ENCODE data around the gene EFNB3.

The EFNB3 gene

GRCh38 chr17:7703584-7704479, 1.2 kb upstream of the EFNB3 start:
- peak; percentile 60 for ATAC-seq
- TF ChIP-seq CSRNP3 (CRISPR knock-in tag; IDR thresholded peaks at IDR 0.05) = no peak
- peak; percentile 47; the same call in 1 of the 2 replicates for TF ChIP-seq TCF4 (CRISPR knock-in tag; IDR thresholded peaks at IDR 0.05; ENCODE audit: borderline replicate concordance)

- TF ChIP-seq POU6F1 (CRISPR knock-in tag; IDR thresholded peaks at IDR 0.05; ENCODE audit: borderline replicate concordance, low read depth) (no peak), CSRNP3 (CRISPR knock-in tag; IDR thresholded peaks at IDR 0.05) (no peak), ZNF565 (CRISPR knock-in tag; conservative IDR thresholded peaks at IDR 0.05; ENCODE audit: low read depth) (no peak), ZNF8 (CRISPR knock-in tag; IDR thresholded peaks at IDR 0.05) (no peak), SNAI2 (CRISPR knock-in tag; IDR thresholded peaks at IDR 0.05) (no peak), ZNF70 (CRISPR knock-in tag; IDR thresholded peaks at IDR 0.05) (no peak), ESRRG (CRISPR knock-in tag; IDR thresholded peaks at IDR 0.05) (no peak)
- TF ChIP-seq, protein P1, sequence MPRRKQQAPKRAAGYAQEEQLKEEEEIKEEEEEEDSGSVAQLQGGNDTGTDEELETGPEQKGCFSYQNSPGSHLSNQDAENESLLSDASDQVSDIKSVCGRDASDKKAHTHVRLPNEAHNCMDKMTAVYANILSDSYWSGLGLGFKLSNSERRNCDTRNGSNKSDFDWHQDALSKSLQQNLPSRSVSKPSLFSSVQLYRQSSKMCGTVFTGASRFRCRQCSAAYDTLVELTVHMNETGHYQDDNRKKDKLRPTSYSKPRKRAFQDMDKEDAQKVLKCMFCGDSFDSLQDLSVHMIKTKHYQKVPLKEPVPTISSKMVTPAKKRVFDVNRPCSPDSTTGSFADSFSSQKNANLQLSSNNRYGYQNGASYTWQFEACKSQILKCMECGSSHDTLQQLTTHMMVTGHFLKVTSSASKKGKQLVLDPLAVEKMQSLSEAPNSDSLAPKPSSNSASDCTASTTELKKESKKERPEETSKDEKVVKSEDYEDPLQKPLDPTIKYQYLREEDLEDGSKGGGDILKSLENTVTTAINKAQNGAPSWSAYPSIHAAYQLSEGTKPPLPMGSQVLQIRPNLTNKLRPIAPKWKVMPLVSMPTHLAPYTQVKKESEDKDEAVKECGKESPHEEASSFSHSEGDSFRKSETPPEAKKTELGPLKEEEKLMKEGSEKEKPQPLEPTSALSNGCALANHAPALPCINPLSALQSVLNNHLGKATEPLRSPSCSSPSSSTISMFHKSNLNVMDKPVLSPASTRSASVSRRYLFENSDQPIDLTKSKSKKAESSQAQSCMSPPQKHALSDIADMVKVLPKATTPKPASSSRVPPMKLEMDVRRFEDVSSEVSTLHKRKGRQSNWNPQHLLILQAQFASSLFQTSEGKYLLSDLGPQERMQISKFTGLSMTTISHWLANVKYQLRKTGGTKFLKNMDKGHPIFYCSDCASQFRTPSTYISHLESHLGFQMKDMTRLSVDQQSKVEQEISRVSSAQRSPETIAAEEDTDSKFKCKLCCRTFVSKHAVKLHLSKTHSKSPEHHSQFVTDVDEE (CRISPR knock-in tag; IDR thresholded peaks at IDR 0.05) = no peak
- peak; percentile 40 for ATAC-seq
Observed at GRCh38 chr17:7705269-7706255, 560 bp downstream of the EFNB3 start.

DNA sequence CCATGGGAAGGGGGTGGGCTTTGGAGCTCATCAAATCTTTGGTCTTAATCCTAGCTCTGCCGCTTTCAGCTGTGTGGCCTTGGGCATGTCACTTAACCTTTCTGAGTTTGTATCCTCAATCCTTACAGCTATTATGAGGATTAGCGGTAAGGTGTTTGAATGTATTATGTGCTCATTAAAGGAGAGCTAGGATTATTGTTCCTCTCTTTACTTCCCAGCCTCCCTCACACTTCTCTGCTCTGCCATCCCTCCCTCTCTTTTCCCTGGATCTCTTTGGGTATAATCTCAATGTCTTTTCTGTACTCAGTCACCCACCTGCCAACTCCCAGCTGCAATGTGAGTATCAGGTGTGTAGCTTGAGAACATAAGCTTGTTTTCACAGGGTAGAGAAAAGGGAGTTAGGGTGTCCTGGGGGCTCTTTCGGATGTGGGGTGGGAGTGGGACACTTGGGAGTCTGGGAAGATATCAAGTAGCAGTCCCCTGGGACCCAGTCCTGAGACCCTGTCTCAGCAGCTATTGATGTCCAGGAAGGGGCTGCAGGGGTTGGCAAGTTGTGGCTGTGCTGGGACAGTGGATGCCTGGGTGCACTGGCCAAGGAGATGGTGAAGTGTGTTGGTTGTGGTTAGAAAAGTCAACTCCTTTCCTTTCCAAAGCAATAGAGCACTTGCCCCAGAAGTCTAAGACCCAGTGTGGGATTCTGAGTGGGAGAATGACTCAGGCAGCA, 1.8 kb downstream of the EFNB3 start:
- ATAC-seq = no peak
- no peak for TF ChIP-seq ZNF70 (CRISPR knock-in tag; IDR thresholded peaks at IDR 0.05)
- no peak for TF ChIP-seq RARB (CRISPR knock-in tag; IDR thresholded peaks at IDR 0.05)
- TF ChIP-seq GLIS3 (CRISPR knock-in tag; IDR thresholded peaks at IDR 0.05) = no peak
- no peak for TF ChIP-seq PPARA (CRISPR knock-in tag; IDR thresholded peaks at IDR 0.05; ENCODE audit: borderline replicate concordance)

- TF ChIP-seq ZNF70 (CRISPR knock-in tag; IDR thresholded peaks at IDR 0.05) (no peak), BACH2 (CRISPR knock-in tag; IDR thresholded peaks at IDR 0.05; ENCODE audit: borderline replicate concordance) (no peak), TCF4 (CRISPR knock-in tag; IDR thresholded peaks at IDR 0.05; ENCODE audit: borderline replicate concordance) (no peak), ZFP30 (CRISPR knock-in tag; IDR thresholded peaks at IDR 0.05) (no peak), ARNTL (CRISPR knock-in tag; IDR thresholded peaks at IDR 0.05; ENCODE audit: borderline replicate concordance, low read depth) (no peak), ZNF565 (CRISPR knock-in tag; conservative IDR thresholded peaks at IDR 0.05; ENCODE audit: low read depth) (no peak), TOX (CRISPR knock-in tag; IDR thresholded peaks at IDR 0.05; ENCODE audit: borderline replicate concordance) (no peak), SNAI2 (CRISPR knock-in tag; IDR thresholded peaks at IDR 0.05) (no peak), ESRRG (CRISPR knock-in tag; IDR thresholded peaks at IDR 0.05) (no peak), RARB (CRISPR knock-in tag; IDR thresholded peaks at IDR 0.05) (no peak), GLIS3 (CRISPR knock-in tag; IDR thresholded peaks at IDR 0.05) (no peak)
- TF ChIP-seq, protein P2, sequence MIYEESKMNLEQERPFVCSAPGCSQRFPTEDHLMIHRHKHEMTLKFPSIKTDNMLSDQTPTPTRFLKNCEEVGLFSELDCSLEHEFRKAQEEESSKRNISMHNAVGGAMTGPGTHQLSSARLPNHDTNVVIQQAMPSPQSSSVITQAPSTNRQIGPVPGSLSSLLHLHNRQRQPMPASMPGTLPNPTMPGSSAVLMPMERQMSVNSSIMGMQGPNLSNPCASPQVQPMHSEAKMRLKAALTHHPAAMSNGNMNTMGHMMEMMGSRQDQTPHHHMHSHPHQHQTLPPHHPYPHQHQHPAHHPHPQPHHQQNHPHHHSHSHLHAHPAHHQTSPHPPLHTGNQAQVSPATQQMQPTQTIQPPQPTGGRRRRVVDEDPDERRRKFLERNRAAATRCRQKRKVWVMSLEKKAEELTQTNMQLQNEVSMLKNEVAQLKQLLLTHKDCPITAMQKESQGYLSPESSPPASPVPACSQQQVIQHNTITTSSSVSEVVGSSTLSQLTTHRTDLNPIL (CRISPR knock-in tag; IDR thresholded peaks at IDR 0.05; ENCODE audit: low read depth) = no peak
- ATAC-seq = no peak
Observed at GRCh38 chr17:7707446-7707845, 2.4 kb downstream of the EFNB3 start.
